Skeletal muscle cell (primary cell): ENCODE measurements around the gene SH2D3A.
A peak's percentile ranks its signal among the peaks of the same experiment; 100 is the strongest.
"Not testable (repeated sequence)": the region's sequence is repeated elsewhere in the genome, so short reads cannot be mapped to it uniquely, and the experiment has no call there.

Source experiments
- DNase-seq: peaks from one replicate; pipeline ENCODE4 v3.0.0-alpha.2; 2010; ENCODE audit warnings: low read depth
- H3K4me3 ChIP-seq: 2 replicates; pipeline ENCODE4 v1.5.1; 2011; ENCODE audit warnings: low read depth, mild to moderate bottlenecking, control low read depth, low read length, moderate library complexity

Gene SH2D3A

GRCh38 chr19:6767357-6768235 is at the start of gene SH2D3A:
TSS of gene SH2D3A (minus strand) at chr19:6767435. CDS start at chr19:6763748, 3,687 bp downstream.
- no peak for DNase-seq
- peak within 1 kb of the TSS; percentile 31 for H3K4me3 ChIP-seq

GRCh38 chr19:6813659-6814058 is 46.4 kb upstream of the SH2D3A start:
- H3K4me3 ChIP-seq: no peak overlapping the region
- DNase-seq: no peak

- no peak for DNase-seq
- no peak overlapping the region for H3K4me3 ChIP-seq
Observed at GRCh38 chr19:6812612-6813011, 45.4 kb upstream of the SH2D3A start.

- peak; percentile 11 for DNase-seq
- no peak overlapping the region for H3K4me3 ChIP-seq
Observed at GRCh38 chr19:6811906-6812305, 44.7 kb upstream of the SH2D3A start.

- no peak for DNase-seq
- no peak overlapping the region for H3K4me3 ChIP-seq
Observed at GRCh38 chr19:6811378-6811777, 44.1 kb upstream of the SH2D3A start.

- no peak for DNase-seq
- H3K4me3 ChIP-seq: no peak overlapping the region
Observed at GRCh38 chr19:6809262-6809661, 42.0 kb upstream of the SH2D3A start.

GRCh38 chr19:6808494-6808893 is 41.3 kb upstream of the SH2D3A start:
- no peak for DNase-seq
- H3K4me3 ChIP-seq: no peak overlapping the region

GRCh38 chr19:6807291-6807690 is 40.1 kb upstream of the SH2D3A start:
- DNase-seq: no peak
- no peak overlapping the region for H3K4me3 ChIP-seq

GRCh38 chr19:6806488-6806887 is 39.3 kb upstream of the SH2D3A start:
- no peak overlapping the region for H3K4me3 ChIP-seq
- DNase-seq: no peak

- DNase-seq: no peak
Observed at GRCh38 chr19:6803036-6803404, 35.8 kb upstream of the SH2D3A start.

GRCh38 chr19:6802336-6803035 is 35.3 kb upstream of the SH2D3A start:
- H3K4me3 ChIP-seq: no peak overlapping the region

More at GRCh38 chr19:6803036-6803404, 35.8 kb upstream of the SH2D3A start:
- H3K4me3 ChIP-seq: no peak overlapping the region

GRCh38 chr19:6801485-6802086 is 34.4 kb upstream of the SH2D3A start:
- DNase-seq: no peak
- H3K4me3 ChIP-seq: no peak overlapping the region

More at GRCh38 chr19:6802336-6803035, 35.3 kb upstream of the SH2D3A start:
- DNase-seq: no peak

GRCh38 chr19:6800991-6801484 is 33.8 kb upstream of the SH2D3A start:
- no peak overlapping the region for H3K4me3 ChIP-seq
- DNase-seq: peak; percentile 11

- H3K4me3 ChIP-seq, DNase-seq: not testable (repeated sequence)
Observed at GRCh38 chr19:6800160-6800790, 33.0 kb upstream of the SH2D3A start.

GRCh38 chr19:6797646-6798045 is 30.4 kb upstream of the SH2D3A start:
- H3K4me3 ChIP-seq: no peak overlapping the region
- no peak for DNase-seq

GRCh38 chr19:6796278-6796677 is 29.0 kb upstream of the SH2D3A start:
- no peak for DNase-seq
- no peak overlapping the region for H3K4me3 ChIP-seq

- no peak for DNase-seq
- no peak overlapping the region for H3K4me3 ChIP-seq
Observed at GRCh38 chr19:6794686-6795431, 27.6 kb upstream of the SH2D3A start.

GRCh38 chr19:6793973-6794372 is 26.7 kb upstream of the SH2D3A start:
- DNase-seq: no peak
- no peak overlapping the region for H3K4me3 ChIP-seq

- H3K4me3 ChIP-seq: no peak overlapping the region
- no peak for DNase-seq
Observed at GRCh38 chr19:6793411-6793810, 26.2 kb upstream of the SH2D3A start.
